HEK293 (cell line): ENCODE data around the gene VWF.

ENCODE experiments used
- CTCF ChIP-seq: fragments of 450-650 bp; formaldehyde crosslinking; IDR thresholded peaks from 2 replicates; pipeline ENCODE4 v1.5.1; 2016; ENCODE audit warnings: missing biosample characterization, missing genetic modification characterization
- HOXD13 ChIP-seq: sonication (generic); formaldehyde crosslinking; IDR thresholded peaks from 2 replicates; pipeline ENCODE4 v1.8.0; 2022; ENCODE audit warnings: missing genetic modification reagents, borderline replicate concordance
- REST ChIP-seq: fragments of 450-650 bp; formaldehyde crosslinking; IDR thresholded peaks from 2 replicates; pipeline ENCODE4 v1.5.1; 2016; ENCODE audit warnings: missing biosample characterization, missing genetic modification characterization
- SP2 ChIP-seq: fragments of 450-650 bp; formaldehyde crosslinking; IDR thresholded peaks from 2 replicates; pipeline ENCODE4 v1.5.1; 2016; ENCODE audit warnings: missing biosample characterization, missing genetic modification characterization
- ZBTB1 ChIP-seq: fragments of 450-650 bp; formaldehyde crosslinking; IDR thresholded peaks from 2 replicates; pipeline ENCODE4 v1.5.1; 2016; ENCODE audit warnings: missing biosample characterization, missing genetic modification characterization
- ZBTB11 ChIP-seq: fragments of 450-650 bp; formaldehyde crosslinking; conservative IDR thresholded peaks from 2 replicates; pipeline ENCODE4 v1.5.1; 2016; ENCODE audit warnings: low read depth, missing biosample characterization, missing genetic modification characterization
- ZBTB21 ChIP-seq: fragments of 450-650 bp; formaldehyde crosslinking; IDR thresholded peaks from 2 replicates; pipeline ENCODE4 v1.5.1; 2017; ENCODE audit warnings: missing biosample characterization, missing genetic modification characterization
- ZBTB26 ChIP-seq: fragments of 450-650 bp; formaldehyde crosslinking; optimal IDR thresholded peaks from 2 replicates; pipeline ENCODE3; 2016; ENCODE audit warnings: missing biosample characterization, mild to moderate bottlenecking, missing genetic modification characterization
- ZBTB49 ChIP-seq: fragments of 450-650 bp; formaldehyde crosslinking; IDR thresholded peaks from 2 replicates; pipeline ENCODE4 v1.5.1; 2016; ENCODE audit warnings: missing biosample characterization, missing genetic modification characterization, low read depth
- ZNF121 ChIP-seq: fragments of 450-650 bp; formaldehyde crosslinking; IDR thresholded peaks from 2 replicates; pipeline ENCODE4 v1.5.1; 2016; ENCODE audit warnings: missing biosample characterization, missing genetic modification characterization
- ZNF184 ChIP-seq: fragments of 450-650 bp; IDR thresholded peaks from 2 replicates; pipeline ENCODE4 v1.5.1; 2018; ENCODE audit warnings: missing biosample characterization, mild to moderate bottlenecking, missing genetic modification characterization
- ZNF248 ChIP-seq: fragments of 450-650 bp; formaldehyde crosslinking; IDR thresholded peaks from 2 replicates; pipeline ENCODE4 v1.5.1; 2017; ENCODE audit warnings: missing biosample characterization, missing genetic modification characterization
- ZNF398 ChIP-seq: fragments of 450-650 bp; formaldehyde crosslinking; IDR thresholded peaks from 2 replicates; pipeline ENCODE4 v1.5.1; 2017; ENCODE audit warnings: missing biosample characterization, missing genetic modification characterization
- ZNF530 ChIP-seq: fragments of 450-650 bp; formaldehyde crosslinking; IDR thresholded peaks from 2 replicates; pipeline ENCODE4 v1.5.1; 2016; ENCODE audit warnings: low read depth, missing biosample characterization, missing genetic modification characterization

GRCh38 chr12:6044082-6044481, 80.4 kb downstream of the VWF start:
- TF ChIP-seq SP2 (tag by site-specific recombination) (no peak), ZBTB11 (tag by site-specific recombination) (no peak), ZBTB1 (tag by site-specific recombination) (no peak), ZBTB21 (no peak), ZNF530 (tag by site-specific recombination) (no peak), ZBTB26 (tag by site-specific recombination) (no peak), REST (no peak), CTCF (tag by site-specific recombination) (no peak), ZNF184 (no peak), ZNF121 (tag by site-specific recombination) (no peak), HOXD13 (CRISPR knock-in tag) (no peak), ZBTB49 (tag by site-specific recombination) (no peak), ZNF248 (tag by site-specific recombination) (no peak), ZNF398 (tag by site-specific recombination) (no peak)
